ENCODE results near the gene FRAS1. TPM values are rescaled to one million over a fixed set of nuclear protein-coding genes. Genes with fewer than 3 reads are reported as not detected.
"Not testable (repeated sequence)": the region's sequence is repeated elsewhere in the genome, so short reads cannot be mapped to it uniquely, and the experiment has no call there.

Gene FRAS1
- total RNA-seq, 1 donor from 2014 or later, result 13.7 TPM

DNA sequence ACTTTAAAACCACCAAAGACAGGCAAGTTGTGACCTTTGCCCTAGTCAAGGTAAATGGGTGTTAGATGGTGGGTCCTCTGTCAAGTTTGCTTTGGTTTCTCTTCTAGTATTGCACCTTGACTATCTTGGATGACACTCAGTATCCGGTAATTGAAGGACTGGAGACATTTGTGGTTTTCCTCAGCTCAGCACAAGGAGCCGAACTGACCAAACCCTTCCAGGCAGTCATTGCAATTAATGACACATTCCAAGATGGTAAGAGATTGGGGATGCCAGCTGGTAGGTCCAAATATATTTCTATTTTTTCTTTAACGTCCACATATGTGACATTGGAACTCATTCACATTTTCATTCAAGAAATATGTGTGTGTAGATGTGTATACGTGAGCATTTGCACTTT is 425.2 kb downstream of the FRAS1 start:
- H3K36me3 ChIP-seq (ENCODE audit: control insufficient read depth, insufficient read depth, low read length), result no peaks in the 10 kb centered on the region
- DNase-seq (ENCODE audit: low read depth) (no peak), FAIRE-seq (no peak)
- no peaks in the 10 kb centered on the region for H3K27me3 ChIP-seq (ENCODE audit: control insufficient read depth, insufficient read depth, low read length)
- H3K4me3 ChIP-seq (ENCODE audit: low read depth, low read length), result no peak overlapping the region
- TF ChIP-seq, protein P1, sequence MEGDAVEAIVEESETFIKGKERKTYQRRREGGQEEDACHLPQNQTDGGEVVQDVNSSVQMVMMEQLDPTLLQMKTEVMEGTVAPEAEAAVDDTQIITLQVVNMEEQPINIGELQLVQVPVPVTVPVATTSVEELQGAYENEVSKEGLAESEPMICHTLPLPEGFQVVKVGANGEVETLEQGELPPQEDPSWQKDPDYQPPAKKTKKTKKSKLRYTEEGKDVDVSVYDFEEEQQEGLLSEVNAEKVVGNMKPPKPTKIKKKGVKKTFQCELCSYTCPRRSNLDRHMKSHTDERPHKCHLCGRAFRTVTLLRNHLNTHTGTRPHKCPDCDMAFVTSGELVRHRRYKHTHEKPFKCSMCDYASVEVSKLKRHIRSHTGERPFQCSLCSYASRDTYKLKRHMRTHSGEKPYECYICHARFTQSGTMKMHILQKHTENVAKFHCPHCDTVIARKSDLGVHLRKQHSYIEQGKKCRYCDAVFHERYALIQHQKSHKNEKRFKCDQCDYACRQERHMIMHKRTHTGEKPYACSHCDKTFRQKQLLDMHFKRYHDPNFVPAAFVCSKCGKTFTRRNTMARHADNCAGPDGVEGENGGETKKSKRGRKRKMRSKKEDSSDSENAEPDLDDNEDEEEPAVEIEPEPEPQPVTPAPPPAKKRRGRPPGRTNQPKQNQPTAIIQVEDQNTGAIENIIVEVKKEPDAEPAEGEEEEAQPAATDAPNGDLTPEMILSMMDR (IDR thresholded peaks at IDR 0.05; ENCODE audit: insufficient read depth, low read length, severe bottlenecking), result no peak

- DNase-seq (ENCODE audit: low read depth), result no peak
- FAIRE-seq, result no peak
These were observed 426.7 kb downstream of the FRAS1 start for GRCh38 chr4:78483811-78484210.

GRCh38 chr4:78484574-78484973 is 427.5 kb downstream of the FRAS1 start:
- FAIRE-seq, result no peak
- no peak overlapping the region for H3K4me3 ChIP-seq (ENCODE audit: low read depth, low read length)

More at GRCh38 chr4:78483811-78484210, 426.7 kb downstream of the FRAS1 start:
- Histone ChIP-seq H3K27me3 (ENCODE audit: control insufficient read depth, insufficient read depth, low read length) (no peaks in the 10 kb centered on the region), H3K36me3 (ENCODE audit: control insufficient read depth, insufficient read depth, low read length) (no peaks in the 10 kb centered on the region), H3K4me3 (ENCODE audit: low read depth, low read length) (no peak overlapping the region)
- TF ChIP-seq, protein P1 (IDR thresholded peaks at IDR 0.05; ENCODE audit: insufficient read depth, low read length, severe bottlenecking), result no peak

GRCh38 chr4:78493731-78494130 is 436.6 kb downstream of the FRAS1 start:
- Histone ChIP-seq H3K36me3 (ENCODE audit: control insufficient read depth, insufficient read depth, low read length) (no peaks in the 10 kb centered on the region), H3K27me3 (ENCODE audit: control insufficient read depth, insufficient read depth, low read length) (no peaks in the 10 kb centered on the region), H3K4me3 (ENCODE audit: low read depth, low read length) (no peak overlapping the region)
- TF ChIP-seq, protein P1 (IDR thresholded peaks at IDR 0.05; ENCODE audit: insufficient read depth, low read length, severe bottlenecking), result no peak
- FAIRE-seq (no peak), DNase-seq (ENCODE audit: low read depth) (no peak)

More at GRCh38 chr4:78484574-78484973, 427.5 kb downstream of the FRAS1 start:
- H3K36me3 ChIP-seq (ENCODE audit: control insufficient read depth, insufficient read depth, low read length), result no peaks in the 10 kb centered on the region
- H3K27me3 ChIP-seq (ENCODE audit: control insufficient read depth, insufficient read depth, low read length), result no peaks in the 10 kb centered on the region
- DNase-seq (ENCODE audit: low read depth), result no peak
- TF ChIP-seq, protein P1 (IDR thresholded peaks at IDR 0.05; ENCODE audit: insufficient read depth, low read length, severe bottlenecking), result no peak

- TF ChIP-seq, protein P1 (IDR thresholded peaks at IDR 0.05; ENCODE audit: insufficient read depth, low read length, severe bottlenecking), result no peak
- Histone ChIP-seq H3K27me3 (ENCODE audit: control insufficient read depth, insufficient read depth, low read length) (no peaks in the 10 kb centered on the region), H3K36me3 (ENCODE audit: control insufficient read depth, insufficient read depth, low read length) (no peaks in the 10 kb centered on the region), H3K4me3 (ENCODE audit: low read depth, low read length) (no peak overlapping the region)
- no peak for FAIRE-seq
- no peak for DNase-seq (ENCODE audit: low read depth)
These were observed 439.0 kb downstream of the FRAS1 start for GRCh38 chr4:78496021-78496643.

GRCh38 chr4:78506260-78506659 is 449.1 kb downstream of the FRAS1 start:
- not testable (repeated sequence) for H3K4me3 ChIP-seq (ENCODE audit: low read depth, low read length); H3K36me3 ChIP-seq (ENCODE audit: control insufficient read depth, insufficient read depth, low read length); H3K27me3 ChIP-seq (ENCODE audit: control insufficient read depth, insufficient read depth, low read length); DNase-seq (ENCODE audit: low read depth); FAIRE-seq
